ENCODE results near the gene DYNC1LI1. TPM values are rescaled to one million over a fixed set of nuclear protein-coding genes. Genes with fewer than 3 reads are reported as not detected.

DYNC1LI1 gene
- total RNA-seq, 2 experiments from 2014 or later = 28.6 to 48.7 TPM

DNA sequence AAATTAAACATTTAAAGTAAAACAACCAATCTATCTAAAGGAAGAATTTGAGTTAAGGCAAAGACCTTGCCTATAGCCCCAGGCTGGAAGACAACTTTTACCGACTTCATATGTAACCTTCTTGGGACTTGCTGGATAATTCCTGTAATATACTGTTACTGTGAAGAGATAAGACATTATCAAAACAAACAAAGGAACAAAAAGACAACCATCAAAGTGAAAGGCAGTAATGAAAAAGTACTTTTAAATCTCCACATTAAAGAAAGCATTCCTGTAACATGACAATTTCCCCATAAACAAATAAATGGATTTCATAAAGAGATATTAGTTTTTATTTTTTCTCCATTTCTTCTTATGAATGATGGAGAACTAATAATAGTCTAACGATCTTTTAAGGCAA is 70.4 kb downstream of the DYNC1LI1 start:
- Histone ChIP-seq H3K4me2 (ENCODE audit: low read length) (peak overlapping the region; percentile 81), H3K27ac (ENCODE audit: low read depth, low read length, poor library complexity, severe bottlenecking) (no peak overlapping the region), H2AFZ (ENCODE audit: low read length) (no peak overlapping the region), H3K9me2 (ENCODE audit: insufficient read depth, low read length) (no peaks in the 10 kb centered on the region), H3K4me3 (ENCODE audit: low read depth, low read length, poor library complexity, severe bottlenecking) (peak overlapping the region; percentile 89), H3K79me2 (ENCODE audit: insufficient read depth, low read depth, low read length) (peaks cover 37% of the 10 kb centered on the region; the same call in 1 of the 2 replicates), H4K20me1 (ENCODE audit: insufficient read depth, low read length) (peaks cover 14% of the 10 kb centered on the region; the same call in 1 of the 2 replicates), H3K9me3 (ENCODE audit: low read length) (no peaks in the 10 kb centered on the region), H3K4me1 (ENCODE audit: insufficient read depth, low read length, poor library complexity, severe bottlenecking) (peaks cover 50% of the 10 kb centered on the region), H3K36me3 (ENCODE audit: insufficient read depth, low read length) (peaks cover 6% of the 10 kb centered on the region)
- no TSS peak for BruUV-seq (replicated peaks)
- POLR2A ChIA-PET = interaction anchor here (1.1 to 1.8 kb wide), 2 partner anchors 70 to 81 kb away, joined by 3 to 5 read pairs; no protein-coding TSS in a partner anchor
- TF ChIP-seq EZH2phosphoT487 (IDR thresholded peaks at IDR 0.05; ENCODE audit: borderline replicate concordance, low read depth, low read length) (no peak), CTCF (conservative IDR thresholded peaks at IDR 0.05; ENCODE audit: low read length) (no peak)
- no peak for DNase-seq (ENCODE audit: low spot score)
- intact Hi-C loops (cut with micrococcal nuclease; ENCODE audit: unreplicated experiment) = no loop called here
- CTCF ChIA-PET (ENCODE audit: unreplicated experiment) = no interaction called here

DNA sequence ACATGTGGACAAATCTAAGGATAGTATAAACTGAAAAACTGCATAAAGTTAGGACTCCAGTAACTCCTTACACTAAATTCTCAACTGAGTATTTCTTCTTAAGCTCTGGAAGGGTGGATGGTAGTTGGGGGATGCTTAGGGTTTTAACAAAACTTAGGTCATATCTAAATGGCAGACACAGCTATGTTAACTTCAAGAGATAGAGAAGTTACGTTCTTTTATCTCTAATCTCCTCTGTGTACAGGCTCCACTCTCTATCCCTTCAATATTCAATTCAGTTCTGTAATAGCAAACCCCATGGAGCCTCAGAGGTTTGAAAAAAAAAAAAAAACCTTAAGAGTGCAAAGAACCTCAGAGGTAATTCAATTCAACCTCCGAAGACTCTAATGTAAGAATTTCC is 71.1 kb downstream of the DYNC1LI1 start:
- intact Hi-C loops (cut with micrococcal nuclease; ENCODE audit: unreplicated experiment) = no loop called here
- H3K4me2 ChIP-seq (ENCODE audit: low read length) = peak overlapping the region; percentile 81; the same call in 1 of the 2 replicates
- no peaks in the 10 kb centered on the region for H3K9me3 ChIP-seq (ENCODE audit: low read length)
- no peak overlapping the region for H2AFZ ChIP-seq (ENCODE audit: low read length)
- no peak for TF ChIP-seq EZH2phosphoT487 (IDR thresholded peaks at IDR 0.05; ENCODE audit: borderline replicate concordance, low read depth, low read length)
- no peak for TF ChIP-seq CTCF (conservative IDR thresholded peaks at IDR 0.05; ENCODE audit: low read length)
- H3K9me2 ChIP-seq (ENCODE audit: insufficient read depth, low read length) = no peaks in the 10 kb centered on the region
- no peak for DNase-seq (ENCODE audit: low spot score)
- H3K4me1 ChIP-seq (ENCODE audit: insufficient read depth, low read length, poor library complexity, severe bottlenecking) = peaks cover 57% of the 10 kb centered on the region
- H3K4me3 ChIP-seq (ENCODE audit: low read depth, low read length, poor library complexity, severe bottlenecking) = no peak overlapping the region
- ChIA-PET POLR2A (interaction anchor here (0.8 to 1.8 kb wide), 6 partner anchors 12 to 185 kb away, joined by 3 to 9 read pairs (median 4); partner anchors contain the start of gene CNOT10), CTCF (ENCODE audit: unreplicated experiment) (no interaction called here)
- peaks cover 6% of the 10 kb centered on the region for H3K36me3 ChIP-seq (ENCODE audit: insufficient read depth, low read length)
- H3K27ac ChIP-seq (ENCODE audit: low read depth, low read length, poor library complexity, severe bottlenecking) = no peak overlapping the region
- BruUV-seq (replicated peaks) = no TSS peak
- H3K79me2 ChIP-seq (ENCODE audit: insufficient read depth, low read depth, low read length) = peaks cover 44% of the 10 kb centered on the region; the same call in 1 of the 2 replicates
- H4K20me1 ChIP-seq (ENCODE audit: insufficient read depth, low read length) = peaks cover 14% of the 10 kb centered on the region; the same call in 1 of the 2 replicates

DNA sequence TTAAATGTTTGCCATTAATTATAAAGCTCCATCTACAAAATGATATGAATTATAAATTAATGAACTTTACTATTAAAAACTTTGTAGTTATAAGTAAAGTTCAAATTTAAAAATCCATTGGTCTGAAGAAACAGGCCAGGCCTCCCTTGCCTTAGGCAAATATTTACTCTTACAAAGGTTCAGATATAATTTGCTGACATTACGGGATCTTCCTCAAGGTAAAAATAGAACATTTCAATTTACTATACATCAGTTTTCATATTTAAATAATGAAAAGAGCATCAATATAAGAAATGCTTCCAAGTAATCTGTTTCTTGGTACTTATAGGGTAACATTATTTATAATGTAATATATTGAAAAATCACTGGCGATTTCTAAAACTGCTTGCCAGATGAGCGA is 71.7 kb downstream of the DYNC1LI1 start:
- Histone ChIP-seq H3K4me2 (ENCODE audit: low read length) (peak overlapping the region; percentile 81; the same call in 1 of the 2 replicates), H4K20me1 (ENCODE audit: insufficient read depth, low read length) (peaks cover 14% of the 10 kb centered on the region; the same call in 1 of the 2 replicates), H3K36me3 (ENCODE audit: insufficient read depth, low read length) (peaks cover 6% of the 10 kb centered on the region), H3K27ac (ENCODE audit: low read depth, low read length, poor library complexity, severe bottlenecking) (no peak overlapping the region), H3K9me2 (ENCODE audit: insufficient read depth, low read length) (no peaks in the 10 kb centered on the region), H3K4me3 (ENCODE audit: low read depth, low read length, poor library complexity, severe bottlenecking) (no peak overlapping the region), H3K4me1 (ENCODE audit: insufficient read depth, low read length, poor library complexity, severe bottlenecking) (peaks cover 60% of the 10 kb centered on the region), H3K9me3 (ENCODE audit: low read length) (no peaks in the 10 kb centered on the region), H3K79me2 (ENCODE audit: insufficient read depth, low read depth, low read length) (peaks cover 48% of the 10 kb centered on the region; the same call in 1 of the 2 replicates), H2AFZ (ENCODE audit: low read length) (no peak overlapping the region)
- BruUV-seq (replicated peaks) = no TSS peak
- TF ChIP-seq CTCF (conservative IDR thresholded peaks at IDR 0.05; ENCODE audit: low read length) (no peak), EZH2phosphoT487 (IDR thresholded peaks at IDR 0.05; ENCODE audit: borderline replicate concordance, low read depth, low read length) (no peak)
- intact Hi-C loops (cut with micrococcal nuclease; ENCODE audit: unreplicated experiment) = no loop called here
- no peak for DNase-seq (ENCODE audit: low spot score)
- ChIA-PET POLR2A (interaction anchor here (0.5 to 1.8 kb wide), 8 partner anchors 8 to 614 kb away, joined by 3 to 9 read pairs (median 4); partner anchors contain the start of gene CNOT10), CTCF (ENCODE audit: unreplicated experiment) (no interaction called here)
